ENCODE data around the gene DOCK1. TPM values are rescaled to one million over a fixed set of nuclear protein-coding genes. Genes with fewer than 3 reads are reported as not detected.

The DOCK1 gene
- polyA plus RNA-seq, 1 donor from 2014 or later, result 2.7 TPM

GRCh38 chr10:127345231-127345965 lies 440.2 kb downstream of the DOCK1 start:
- Histone ChIP-seq H3K27ac (ENCODE audit: low read length) (no peak overlapping the region), H3K4me2 (ENCODE audit: low read length) (no peak overlapping the region), H3K36me3 (ENCODE audit: insufficient read depth, low read length) (no peaks in the 10 kb centered on the region), H3K79me2 (replicated peaks; ENCODE audit: insufficient read depth, low read length) (no peaks in the 10 kb centered on the region), H3K4me3 (ENCODE audit: low read length) (no peak overlapping the region), H3F3A (ENCODE audit: insufficient read depth, low read length, poor library complexity, severe bottlenecking) (no peaks in the 10 kb centered on the region), H2AFZ (ENCODE audit: low read depth, low read length) (no peak overlapping the region), H3K27me3 (ENCODE audit: insufficient read depth, low read depth, low read length) (no peaks in the 10 kb centered on the region), H3K9me2 (ENCODE audit: insufficient read depth, low read length) (no peaks in the 10 kb centered on the region), H3K9ac (ENCODE audit: low read length) (no peak overlapping the region), H3K9me3 (ENCODE audit: low read length) (no peaks in the 10 kb centered on the region), H4K20me1 (ENCODE audit: insufficient read depth) (no peaks in the 10 kb centered on the region)
- TF ChIP-seq MXI1 (conservative IDR thresholded peaks at IDR 0.05; ENCODE audit: poor library complexity, severe bottlenecking), result no peak
- no peak for TF ChIP-seq REST (IDR thresholded peaks at IDR 0.05; ENCODE audit: borderline replicate concordance)
- no peak for TF ChIP-seq EP300 (conservative IDR thresholded peaks at IDR 0.05; ENCODE audit: poor library complexity, severe bottlenecking)
- TF ChIP-seq CTCF (IDR thresholded peaks at IDR 0.05; ENCODE audit: poor library complexity, severe bottlenecking), result no peak
- TF ChIP-seq EZH2 (IDR thresholded peaks at IDR 0.05; ENCODE audit: borderline replicate concordance, insufficient read depth, low read length, poor library complexity, severe bottlenecking), result no peak
- no peak for TF ChIP-seq RAD21 (conservative IDR thresholded peaks at IDR 0.05)
- no peak for TF ChIP-seq TAF1 (IDR thresholded peaks at IDR 0.05; ENCODE audit: low read depth)
- no peak for TF ChIP-seq POLR2AphosphoS5 (IDR thresholded peaks at IDR 0.05)
- no peak for TF ChIP-seq SMC3 (conservative IDR thresholded peaks at IDR 0.05; ENCODE audit: poor library complexity)

GRCh38 chr10:127346604-127347003 lies 441.4 kb downstream of the DOCK1 start:
- Histone ChIP-seq H3K27ac (ENCODE audit: low read length) (no peak overlapping the region), H3K79me2 (replicated peaks; ENCODE audit: insufficient read depth, low read length) (no peaks in the 10 kb centered on the region), H3K9me2 (ENCODE audit: insufficient read depth, low read length) (no peaks in the 10 kb centered on the region)

More at GRCh38 chr10:127346604-127347003, 441.4 kb downstream of the DOCK1 start:
- Histone ChIP-seq H3K9ac (ENCODE audit: low read length) (no peak overlapping the region), H3K27me3 (ENCODE audit: insufficient read depth, low read depth, low read length) (no peaks in the 10 kb centered on the region), H2AFZ (ENCODE audit: low read depth, low read length) (no peak overlapping the region), H3F3A (ENCODE audit: insufficient read depth, low read length, poor library complexity, severe bottlenecking) (no peaks in the 10 kb centered on the region), H3K4me2 (ENCODE audit: low read length) (no peak overlapping the region), H3K9me3 (ENCODE audit: low read length) (no peaks in the 10 kb centered on the region), H4K20me1 (ENCODE audit: insufficient read depth) (no peaks in the 10 kb centered on the region), H3K4me3 (ENCODE audit: low read length) (no peak overlapping the region), H3K36me3 (ENCODE audit: insufficient read depth, low read length) (no peaks in the 10 kb centered on the region)
- no peak for TF ChIP-seq CTCF (IDR thresholded peaks at IDR 0.05; ENCODE audit: poor library complexity, severe bottlenecking)

Data from neural cell (in vitro differentiated cells).